GM19023 (cell line): ENCODE measurements around the gene SP6.
A peak's percentile ranks its signal among the peaks of the same experiment; 100 is the strongest.

Experiments
- ATAC-seq: cut with Tn5 transposase; IDR thresholded peaks from one replicate; pipeline ENCODE4 v1.9.1; 2021; ENCODE audit warnings: mild to moderate bottlenecking, moderate library complexity; ENCODE audit not compliant: unreplicated experiment

SP6 gene

DNA sequence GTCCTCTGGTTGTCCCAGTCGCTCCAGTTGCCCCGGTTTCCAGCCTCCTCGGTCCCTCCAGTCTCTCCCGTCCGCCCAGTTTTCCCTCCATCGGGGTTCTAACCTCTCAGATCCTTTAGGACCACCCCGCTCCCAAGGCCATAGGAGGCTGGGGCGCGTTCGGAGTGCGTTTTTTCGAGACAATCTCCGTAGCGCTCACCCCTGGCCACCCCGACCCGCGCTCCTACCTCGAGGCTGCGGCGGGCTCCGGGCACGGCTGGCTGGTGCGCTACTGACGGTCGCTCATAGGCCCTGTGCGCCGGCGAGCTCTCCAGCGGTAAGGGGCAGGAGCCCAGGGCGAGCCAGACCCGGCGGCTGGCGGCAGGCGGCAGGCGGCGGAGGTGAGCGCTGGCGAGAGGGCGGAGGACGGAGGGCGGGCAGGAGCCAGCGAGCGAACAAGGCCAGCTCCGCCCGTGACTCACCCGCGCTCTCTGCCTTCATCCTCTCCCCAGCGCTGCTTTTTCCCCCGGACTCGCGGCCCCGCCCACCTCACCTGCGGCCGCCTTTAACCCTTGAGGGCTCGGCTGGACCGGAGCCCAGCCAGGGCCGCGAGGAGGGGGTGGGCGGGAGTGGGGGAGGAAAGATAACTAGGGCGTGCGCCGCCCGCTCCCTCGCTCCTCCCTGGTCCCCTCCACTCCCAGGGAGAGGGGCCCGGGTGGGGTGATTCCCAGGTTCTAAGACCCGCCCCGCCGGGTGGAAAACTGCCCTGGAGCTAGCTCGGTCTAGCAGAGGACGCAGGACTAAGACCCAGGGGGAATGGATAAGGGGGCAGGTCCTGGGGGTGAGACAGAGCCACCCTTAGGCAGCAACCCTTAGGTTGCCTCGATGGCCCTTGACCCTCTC is at the start of gene SP6:
TSS of gene SP6 (minus strand) at position 472 of the 882 bp plus-strand sequence. CDS start 2,734 bp downstream, outside the sequence.
- ATAC-seq = no peak

DNA sequence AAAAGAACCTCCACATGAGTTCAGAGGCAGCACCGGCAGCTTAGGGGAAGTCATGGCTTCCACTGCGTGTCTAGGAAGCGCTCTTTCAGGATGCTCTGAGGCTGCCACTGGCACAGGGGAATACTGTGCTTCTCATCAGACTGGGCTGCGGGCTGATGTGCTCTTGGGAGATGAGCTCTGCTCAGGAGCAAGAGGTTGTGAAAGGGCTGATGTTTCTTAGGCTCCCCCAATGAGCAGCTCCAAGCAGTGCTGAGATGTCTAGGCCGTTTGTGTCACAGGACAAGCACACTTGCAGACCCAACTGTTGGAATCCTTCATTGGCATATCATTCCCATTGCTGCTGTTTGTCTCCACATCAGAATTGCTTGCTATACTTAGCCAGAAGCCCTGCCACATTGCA is 48.7 kb upstream of the SP6 start:
- ATAC-seq = no peak

DNA sequence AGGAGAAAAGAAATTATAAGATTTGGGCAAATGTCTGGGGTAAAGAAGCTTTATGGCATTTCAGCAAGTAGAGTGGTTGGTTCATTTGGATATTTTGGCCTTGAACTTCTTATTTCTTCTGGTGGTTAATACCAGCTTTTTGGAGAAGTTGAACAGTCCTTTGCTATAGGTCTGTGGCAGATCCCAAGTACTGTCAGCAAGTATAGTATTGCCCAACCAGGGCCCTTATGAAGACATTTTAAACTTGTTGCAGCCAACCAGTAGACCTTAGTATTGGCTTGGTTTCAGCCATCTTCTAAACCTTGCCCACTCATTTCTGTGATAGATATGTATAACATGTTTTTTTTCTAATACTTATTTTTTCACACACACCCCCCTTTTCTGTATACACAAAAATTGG is 47.3 kb upstream of the SP6 start:
- ATAC-seq = no peak

DNA sequence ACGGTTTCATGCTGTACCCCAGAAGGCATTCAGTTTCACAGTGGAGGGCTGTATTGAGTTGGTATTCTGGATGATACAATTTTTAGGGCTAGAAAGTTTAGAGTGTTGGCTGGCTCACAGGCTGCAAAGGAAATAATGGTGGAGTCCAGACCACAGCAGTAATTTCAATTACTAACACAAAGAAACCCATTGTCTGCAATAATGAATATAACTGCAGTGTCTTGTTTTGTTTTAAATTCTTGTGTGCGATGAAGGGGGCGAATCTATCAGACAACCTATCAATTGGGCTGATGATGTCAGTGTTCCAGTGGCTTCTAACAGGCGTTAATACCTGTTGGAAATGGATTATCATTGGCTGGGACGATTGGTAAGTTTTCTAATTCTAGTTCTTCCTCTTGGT is 46.6 kb upstream of the SP6 start:
- no peak for ATAC-seq

DNA sequence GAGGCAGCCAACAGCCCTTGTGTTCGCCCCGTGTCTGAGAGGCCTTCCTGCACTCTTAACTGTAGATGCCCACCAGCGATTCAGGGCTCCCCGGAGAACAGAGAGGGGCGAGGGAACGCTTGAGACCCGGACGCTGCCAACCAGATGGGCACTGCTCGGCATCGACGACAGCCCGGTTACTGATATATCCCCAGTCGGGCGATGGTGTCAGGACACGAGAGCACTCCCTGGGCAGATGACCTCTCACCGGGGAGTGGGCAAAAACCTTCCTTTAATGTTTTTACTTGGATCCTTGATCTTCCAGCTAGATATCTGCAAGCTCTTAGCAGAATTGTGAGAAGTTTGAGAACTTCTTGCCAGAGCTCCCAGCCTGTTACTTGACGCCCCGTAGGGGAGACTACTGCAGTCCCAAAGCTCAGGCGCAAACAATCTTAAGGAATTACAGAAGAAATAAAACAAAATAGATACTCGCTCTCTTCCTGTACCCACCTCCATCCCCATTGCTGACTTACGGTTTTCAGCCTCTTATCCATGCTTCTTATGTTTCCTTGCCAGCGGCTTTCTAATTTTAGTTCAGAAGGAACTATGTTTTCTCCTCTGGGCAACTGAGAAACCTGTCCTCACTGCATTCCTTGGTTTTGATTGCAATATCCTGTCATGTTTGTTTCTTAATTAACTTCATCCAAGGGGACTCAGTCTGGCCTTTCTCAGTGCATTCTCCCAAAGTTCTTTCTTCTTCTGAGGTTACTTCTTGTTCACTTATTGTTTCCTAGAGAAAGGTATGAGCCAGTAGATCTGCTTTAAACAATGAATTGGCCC is 45.9 kb upstream of the SP6 start:
- no peak for ATAC-seq

DNA sequence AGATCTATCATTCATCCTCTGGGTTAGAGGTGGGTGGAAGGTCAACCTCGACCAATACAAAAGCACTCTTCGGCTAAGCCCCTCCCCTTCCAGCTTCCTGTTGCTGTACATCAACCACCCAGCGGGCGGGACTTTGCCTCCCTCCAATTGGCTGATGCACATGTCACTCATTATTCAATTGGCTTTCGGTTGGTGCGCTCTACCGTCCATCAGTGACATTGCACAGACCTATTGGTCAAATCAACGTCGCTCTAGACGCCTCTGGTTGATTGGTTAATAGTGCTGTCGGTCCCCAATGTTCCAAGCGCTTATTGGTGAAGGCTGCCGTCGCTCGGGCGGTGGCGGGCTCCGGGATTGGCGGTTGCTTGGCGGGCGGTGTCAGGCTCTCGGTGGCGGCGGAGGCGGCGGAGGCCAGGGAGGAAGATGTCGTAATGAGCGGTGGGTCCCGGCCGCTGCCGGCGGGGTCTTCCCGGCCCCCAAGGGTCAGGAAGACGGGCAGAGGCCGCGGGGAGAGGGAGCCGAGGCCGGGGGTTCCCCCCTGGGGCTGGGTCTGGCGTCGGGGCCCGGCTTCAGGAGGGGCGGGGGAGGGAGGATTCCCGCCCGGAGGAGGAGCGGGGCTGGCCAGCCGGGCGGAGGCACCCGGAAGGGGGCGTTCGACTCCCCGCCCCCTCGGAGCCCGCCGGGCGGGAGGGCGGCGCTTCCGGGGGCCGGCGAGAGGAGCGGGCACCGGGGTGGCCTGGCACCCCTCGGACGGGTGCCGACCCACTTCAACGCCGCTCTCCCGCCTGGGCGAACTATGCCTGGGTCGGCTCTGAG is 45.1 kb upstream of the SP6 start, which contains the start of gene SP2:
TSS of gene SP2 (plus strand) at position 381 of the 816 bp plus-strand sequence. CDS start at position 432, 51 bp downstream.
- peak; percentile 87 for ATAC-seq

DNA sequence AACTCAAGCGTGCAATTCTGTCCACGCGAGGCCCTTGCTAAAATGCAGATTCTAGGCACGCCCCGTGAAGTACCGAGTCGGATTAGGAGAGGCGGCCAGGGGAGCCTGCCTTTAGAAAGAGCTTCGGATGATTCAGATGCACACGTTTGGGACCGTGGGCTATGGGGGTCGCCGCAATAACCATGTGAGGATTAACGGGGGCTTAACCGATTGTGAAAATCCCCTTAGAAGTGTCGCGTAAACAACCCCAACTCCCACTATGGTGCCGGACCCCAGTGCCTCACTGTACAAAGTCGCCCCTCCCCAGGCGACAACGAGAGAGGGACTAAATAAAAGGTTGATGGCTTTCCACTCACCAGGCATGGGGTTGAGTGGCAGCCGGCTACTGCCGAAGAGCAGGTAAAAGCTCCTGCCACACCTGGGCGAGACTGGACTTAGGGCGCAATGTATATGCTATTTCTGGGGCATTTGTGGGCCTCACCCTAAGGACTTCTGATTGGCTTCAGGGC is 44.4 kb upstream of the SP6 start:
- ATAC-seq = no peak

DNA sequence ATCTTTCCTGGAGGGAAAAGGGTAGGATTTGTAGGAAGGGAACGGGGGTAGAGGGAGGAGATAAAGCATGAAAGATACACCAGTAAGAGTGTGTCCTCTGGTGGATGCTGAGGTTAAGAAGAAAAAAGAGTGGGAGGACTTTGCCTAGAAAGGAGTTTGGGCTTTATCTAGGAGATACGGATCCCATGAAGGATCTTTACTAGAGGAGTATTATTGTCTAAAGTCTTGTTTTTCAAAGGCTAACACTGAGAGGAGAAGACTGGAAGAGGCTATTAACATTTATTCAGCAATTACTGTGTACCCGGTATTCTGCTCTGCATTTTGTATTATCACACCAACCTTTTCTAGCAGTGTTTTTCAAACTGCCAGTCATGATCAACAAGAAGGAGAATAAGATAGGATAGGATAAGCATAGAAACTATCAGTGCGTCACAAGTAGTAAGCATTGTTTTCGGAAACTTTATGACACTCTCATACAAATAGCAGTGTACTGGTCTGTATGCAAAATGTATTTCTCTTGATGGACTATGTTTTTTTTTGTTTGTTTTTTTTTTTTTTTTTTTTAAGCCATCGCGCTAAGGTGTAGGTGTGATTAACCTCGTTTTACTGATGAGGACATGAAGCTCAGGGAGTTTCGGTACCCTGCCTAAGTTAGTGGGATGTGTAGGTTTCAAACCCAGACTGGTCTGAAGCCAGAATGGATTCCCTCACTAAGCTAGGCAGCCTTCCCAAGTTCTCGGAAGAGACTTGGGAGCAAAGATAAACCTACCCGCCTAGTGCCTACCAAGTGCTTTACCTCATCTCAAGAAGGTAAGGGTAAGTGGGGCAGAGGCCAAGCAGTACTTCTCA is 43.8 kb upstream of the SP6 start:
- ATAC-seq = no peak

DNA sequence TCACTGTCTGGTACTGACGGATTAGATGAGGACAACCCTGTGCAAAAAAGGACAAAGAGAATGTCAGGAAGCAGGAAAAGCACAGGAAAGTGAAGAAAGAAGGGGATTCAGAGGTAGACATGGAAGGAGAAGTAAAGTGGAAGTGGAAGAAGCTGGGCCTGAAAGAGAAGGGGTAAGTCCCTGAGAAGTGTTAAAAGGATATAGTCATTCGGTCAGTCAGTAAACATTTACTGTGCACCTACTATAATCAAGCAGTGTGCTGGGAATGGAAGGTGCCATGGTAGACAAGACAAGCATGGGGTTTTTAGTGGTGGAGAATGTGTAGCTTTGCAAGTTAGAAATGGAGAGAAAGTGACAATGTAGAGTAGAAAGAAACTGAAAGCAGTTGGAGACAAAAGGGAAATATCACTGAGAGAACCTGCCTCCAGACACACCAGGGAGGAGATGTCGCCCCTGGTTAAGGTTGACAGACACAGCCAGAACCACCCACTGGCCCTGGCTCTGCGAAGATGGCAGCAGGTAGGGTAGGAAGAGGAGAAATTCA is 40.7 kb upstream of the SP6 start:
- no peak for ATAC-seq

DNA sequence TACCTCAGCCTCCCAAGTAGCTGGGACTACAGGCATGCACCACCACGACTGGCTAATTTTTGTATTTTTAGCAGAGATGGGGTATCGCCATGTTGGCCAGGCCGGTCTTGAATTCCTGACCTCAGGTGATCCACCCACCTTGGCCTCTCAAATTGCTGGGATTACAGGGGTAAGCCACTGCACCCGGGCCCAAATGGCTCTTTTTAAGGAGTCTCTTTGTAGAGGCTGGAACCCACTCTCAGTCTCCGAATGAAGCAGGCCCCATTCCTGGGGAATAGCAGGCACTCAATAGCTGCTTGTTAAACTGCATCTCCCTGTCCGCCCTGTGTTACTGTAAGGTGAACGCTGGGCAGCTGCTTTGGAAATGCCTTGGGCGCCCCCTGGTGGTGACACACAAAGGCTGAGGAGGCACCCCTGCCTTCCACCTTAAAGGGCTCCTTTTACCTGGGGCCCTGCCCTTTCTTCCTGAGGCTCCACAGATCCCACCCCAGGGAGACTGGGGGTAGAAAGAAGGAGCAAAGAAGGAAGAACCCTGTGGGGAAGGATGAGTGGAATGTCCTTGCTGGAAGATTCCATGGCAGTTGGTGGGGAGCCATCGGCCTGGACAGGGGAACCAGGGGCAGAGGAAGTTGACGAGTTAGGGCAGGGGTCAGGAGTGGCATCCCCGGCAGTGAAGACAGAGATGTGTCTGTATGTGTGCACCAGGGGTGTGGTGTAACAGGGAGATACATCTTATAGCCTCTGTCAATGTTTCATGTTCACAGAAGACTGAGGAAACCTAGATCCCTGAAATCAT is 39.0 kb upstream of the SP6 start:
- ATAC-seq = no peak

DNA sequence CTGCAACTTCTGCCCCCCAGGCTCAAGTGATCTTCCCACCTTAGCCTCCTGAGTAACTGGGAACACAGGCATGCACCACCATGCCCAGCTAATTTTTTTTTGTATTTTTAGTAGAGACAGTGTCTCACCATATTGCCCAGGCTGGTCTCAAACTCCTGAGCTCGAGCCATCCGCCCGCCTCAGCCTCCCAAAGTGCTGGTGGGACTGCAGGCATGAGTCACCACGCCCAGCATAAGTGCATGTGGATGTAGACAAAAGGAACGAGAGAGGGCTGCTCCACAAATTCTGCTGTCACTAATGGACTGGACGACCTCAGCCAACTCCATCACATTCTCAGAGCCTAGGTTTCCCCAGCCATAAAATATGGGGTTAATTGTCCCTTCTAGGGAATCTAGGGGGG is 37.3 kb upstream of the SP6 start:
- ATAC-seq = no peak

DNA sequence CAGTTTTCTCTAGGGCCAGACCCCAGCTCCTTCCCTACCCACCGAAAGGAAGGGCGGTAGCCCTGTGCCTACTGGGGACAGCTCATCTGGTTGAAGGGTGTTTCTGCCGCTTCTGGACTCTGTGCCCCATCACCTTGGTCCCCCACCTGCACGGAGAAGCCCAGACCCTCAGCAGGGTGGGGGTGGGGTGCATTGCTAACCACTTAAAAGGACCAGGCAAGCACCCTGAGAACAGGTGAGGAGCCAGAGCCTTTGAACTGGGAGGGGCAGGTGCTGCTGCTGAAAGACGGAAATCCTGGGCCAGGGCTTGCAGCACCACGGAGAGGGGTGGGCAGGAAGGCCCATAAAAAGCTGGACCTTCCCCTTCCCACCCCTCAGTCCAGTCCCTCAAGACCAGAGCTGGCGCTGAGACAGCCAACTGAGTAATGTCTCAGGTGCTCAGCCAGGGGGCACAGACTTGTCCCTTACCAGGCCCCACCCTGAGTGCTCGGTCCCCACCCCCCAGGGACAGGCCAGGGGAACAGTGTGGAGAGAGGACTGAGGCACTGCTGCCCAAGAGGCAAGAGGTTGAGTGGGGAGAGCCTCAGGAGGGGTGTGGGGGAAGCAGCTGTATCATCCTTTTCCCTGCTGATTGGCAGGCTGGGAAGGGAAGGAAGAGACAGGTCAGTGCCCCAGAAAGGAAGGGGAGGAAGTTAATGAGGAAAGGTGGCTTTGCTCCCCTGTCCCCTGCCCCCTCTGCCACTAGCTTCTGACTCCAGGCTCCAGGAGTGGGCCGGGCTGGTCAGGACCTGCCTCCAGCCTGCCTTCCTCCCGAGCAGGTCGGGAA is 34.2 kb upstream of the SP6 start:
- no peak for ATAC-seq

DNA sequence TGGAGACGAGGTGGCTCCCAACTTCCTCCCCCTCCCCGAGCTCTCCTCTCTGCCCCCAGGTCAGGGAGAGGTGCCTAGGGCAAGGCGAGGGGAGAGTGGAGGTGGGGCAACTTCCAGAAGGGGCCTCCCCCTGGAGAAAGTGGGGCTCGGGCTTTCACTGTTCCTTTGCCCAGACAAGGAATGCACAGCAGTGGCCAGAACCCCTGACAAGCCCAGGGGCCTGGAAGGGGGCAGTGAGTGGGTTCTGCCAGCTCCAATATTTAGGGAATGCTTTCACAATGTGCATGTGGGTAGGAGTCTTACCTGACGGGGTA is 33.4 kb upstream of the SP6 start:
- no peak for ATAC-seq

DNA sequence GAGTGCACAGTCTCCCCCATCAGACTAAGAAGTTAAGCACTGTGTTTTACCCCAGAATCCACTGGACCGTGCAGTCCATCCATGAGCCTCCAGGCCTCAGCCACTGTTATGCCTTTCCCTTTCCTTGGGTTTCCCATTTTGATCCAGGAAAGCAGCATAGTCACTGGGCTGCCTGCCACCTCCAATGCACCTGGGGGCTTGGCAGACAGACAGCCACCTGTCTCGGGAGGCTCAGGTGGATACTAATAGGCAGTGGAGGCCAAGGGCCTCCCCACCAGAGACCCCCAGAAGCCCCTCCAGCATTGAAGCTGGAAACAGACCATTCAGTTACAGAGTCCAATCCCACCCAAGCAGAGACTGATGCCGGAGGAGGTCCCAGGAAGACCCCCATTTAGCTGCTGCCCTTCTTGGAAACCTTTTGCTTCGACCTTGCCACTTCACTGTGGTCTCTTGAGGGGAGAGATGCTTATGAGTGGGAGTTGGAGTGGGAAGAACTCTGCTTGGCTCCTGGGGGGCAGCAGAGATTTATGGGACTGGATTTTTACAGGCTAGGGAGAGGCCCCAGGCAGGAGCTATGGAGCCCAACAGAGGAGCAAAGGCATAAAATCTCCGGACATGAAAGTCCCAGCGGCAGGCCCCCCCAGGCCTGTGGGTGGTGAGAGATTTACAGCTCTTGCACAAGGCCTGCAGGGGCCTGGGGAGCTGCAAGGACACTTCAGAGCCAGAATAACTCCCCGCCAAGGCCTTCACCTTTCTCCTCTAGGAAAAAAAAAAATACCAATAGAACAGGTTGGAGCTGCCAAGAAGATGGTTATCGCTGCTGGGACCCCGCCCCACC is 32.8 kb upstream of the SP6 start:
- ATAC-seq = no peak

DNA sequence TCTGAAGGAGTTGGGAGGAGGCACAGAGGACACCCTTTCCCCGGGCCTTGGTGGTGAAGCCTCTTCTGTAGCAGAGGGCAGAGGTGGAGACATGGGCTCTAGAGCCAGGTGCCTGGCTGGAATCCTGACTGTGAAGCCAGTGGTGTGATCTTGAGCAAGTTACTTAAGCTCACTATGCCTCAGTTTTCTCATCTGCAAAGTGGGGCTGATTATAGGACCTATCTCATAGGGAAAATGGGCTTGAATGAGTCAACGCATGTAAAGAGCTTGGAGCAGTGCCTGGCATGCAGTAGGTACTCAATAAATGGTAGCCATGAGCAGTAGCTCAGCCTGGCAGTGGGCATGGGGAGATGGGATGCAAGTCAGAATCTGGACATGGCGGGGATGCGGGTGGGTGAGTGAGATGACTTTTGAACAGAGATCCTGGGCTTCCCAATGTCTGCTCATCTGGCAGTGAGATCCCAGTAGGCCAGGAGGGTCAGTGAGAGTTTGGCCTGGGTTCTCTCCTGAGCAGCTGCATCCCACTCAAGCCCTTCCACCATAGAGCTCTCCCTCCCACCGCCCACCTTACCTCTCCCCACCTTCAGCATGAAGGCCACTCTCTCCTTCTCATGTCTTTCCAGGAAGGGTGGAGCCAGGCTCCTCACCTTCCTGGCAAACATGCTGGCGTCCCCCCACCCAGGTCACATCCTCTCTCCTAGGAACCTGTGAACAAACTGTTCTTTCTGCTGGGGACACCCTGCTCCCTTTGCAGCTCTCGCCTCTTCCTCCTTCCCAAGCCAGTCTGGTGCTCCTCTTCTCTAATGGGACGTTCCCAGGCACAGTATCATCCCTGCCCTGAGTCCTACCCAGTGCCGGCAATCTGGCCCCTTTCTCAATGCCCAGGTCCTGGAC is 32.0 kb upstream of the SP6 start:
- ATAC-seq = no peak

DNA sequence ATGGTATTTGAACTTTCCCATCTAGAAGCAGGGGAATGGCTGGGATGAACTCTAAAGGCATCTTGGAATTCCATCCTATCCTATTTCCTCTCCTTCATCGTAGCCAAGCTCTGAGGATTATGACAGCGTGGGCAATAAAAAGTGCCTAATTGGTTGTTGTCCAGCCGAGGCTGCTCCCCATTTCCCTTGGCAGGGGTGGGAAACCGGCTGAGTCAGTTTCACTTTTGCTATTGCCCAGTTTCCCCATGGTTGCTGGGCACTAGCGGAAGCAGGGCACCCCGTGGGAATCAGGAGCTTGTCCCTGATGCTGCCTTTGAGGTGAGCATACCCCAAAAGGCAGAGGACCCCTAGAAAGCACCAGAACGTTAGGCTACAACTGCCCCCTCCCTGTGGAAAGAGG is 31.3 kb upstream of the SP6 start:
- no peak for ATAC-seq
